Progenitor cell of endocrine pancreas (in vitro differentiated cells): ENCODE measurements around the gene TBX18. TPM values are rescaled to one million over a fixed set of nuclear protein-coding genes. Genes with fewer than 3 reads are reported as not detected.
A peak's percentile ranks its signal among the peaks of the same experiment; 100 is the strongest.

Experiments used
- DNase-seq: peaks from one replicate; pipeline ENCODE4 v3.0.0; 2021; ENCODE audit warnings: low spot score; ENCODE audit not compliant: unreplicated experiment
- H3K27ac Mint-ChIP-seq: 2 replicates; pipeline ENCODE4 v1.8.0; 2021; ENCODE audit warnings: mild to moderate bottlenecking, moderate library complexity, mixed read lengths
- H3K27me3 Mint-ChIP-seq: 2 replicates; pipeline ENCODE4 v1.8.0; 2021; ENCODE audit warnings: mixed read lengths
- H3K36me3 Mint-ChIP-seq: 2 replicates; pipeline ENCODE4 v1.8.0; 2022; ENCODE audit warnings: mixed read lengths; ENCODE audit not compliant: insufficient read depth
- H3K4me1 Mint-ChIP-seq: 2 replicates; pipeline ENCODE4 v1.8.0; 2021; ENCODE audit warnings: low read depth, mixed read lengths
- H3K4me3 Mint-ChIP-seq: 2 replicates; pipeline ENCODE4 v1.8.0; 2021; ENCODE audit warnings: low read depth, mild to moderate bottlenecking, moderate library complexity, mixed read lengths
- H3K9me3 Mint-ChIP-seq: 2 replicates; pipeline ENCODE4 v1.8.0; 2021; ENCODE audit warnings: low read depth, mixed read lengths
- total RNA-seq: library from RNA; stranded (reverse); gene quantifications from 2 replicates; pipeline ENCODE4 v1.2.1, GENCODE V29; 2021
- TF ChIP-seq, protein P1 (sequence below): fragments of 200-600 bp; sonication (generic); IDR thresholded peaks from one replicate; pipeline ENCODE4 v1.5.0; 2021; ENCODE audit warnings: antibody characterized with exemption, mild to moderate bottlenecking; ENCODE audit not compliant: unreplicated experiment

Gene TBX18
- total RNA-seq, 1 donor from 2014 or later, result 1.3 TPM

DNA sequence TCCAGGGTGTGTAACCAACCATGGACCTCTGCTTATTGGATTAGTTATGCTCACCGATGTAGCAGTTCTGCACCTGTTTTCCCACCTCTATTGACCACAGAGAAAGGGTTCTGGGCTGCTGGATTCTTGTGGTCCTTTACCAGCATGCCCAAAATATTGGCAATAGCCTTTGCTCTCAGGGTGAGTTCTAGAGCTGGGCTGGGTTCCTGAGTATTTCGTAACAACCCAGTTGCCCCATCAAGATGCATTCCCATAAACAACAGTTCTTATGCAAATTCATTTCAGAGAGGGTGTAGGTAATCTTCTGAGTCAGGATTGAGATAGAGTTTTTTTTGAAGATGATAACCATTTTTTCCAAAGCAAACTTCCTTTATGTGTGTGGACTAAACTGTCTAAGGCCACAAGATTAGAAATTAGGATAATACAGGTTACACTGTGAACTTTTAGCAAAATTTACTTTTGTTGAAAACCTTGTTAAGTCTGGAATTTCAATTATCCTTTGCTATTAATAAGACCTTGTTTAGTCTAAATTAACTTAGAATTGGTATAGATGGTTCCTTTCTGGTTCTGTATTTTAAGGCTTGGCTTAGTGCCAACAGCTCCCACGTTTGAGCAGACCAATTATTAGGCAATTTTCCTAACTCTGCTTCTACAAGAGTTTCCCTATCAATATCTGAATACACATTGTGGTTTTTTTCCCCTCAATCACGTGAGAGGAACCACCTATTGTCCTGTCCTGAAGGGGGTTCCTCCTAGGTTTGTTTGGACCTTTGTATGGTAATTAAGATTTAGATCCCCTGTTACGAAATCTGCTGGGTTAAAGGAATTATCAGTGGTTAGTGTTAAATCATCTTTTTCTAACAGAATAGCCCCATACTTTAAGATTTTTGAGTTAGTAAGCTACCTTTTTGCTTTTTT lies 46.1 kb downstream of the TBX18 start:
- Mint-ChIP-seq H3K36me3 (no peaks in the 10 kb centered on the region), H3K9me3 (no peaks in the 10 kb centered on the region), H3K4me3 (no peak overlapping the region), H3K27ac (no peak overlapping the region), H3K4me1 (no peaks in the 10 kb centered on the region), H3K27me3 (no peaks in the 10 kb centered on the region)
- TF ChIP-seq, protein P1, sequence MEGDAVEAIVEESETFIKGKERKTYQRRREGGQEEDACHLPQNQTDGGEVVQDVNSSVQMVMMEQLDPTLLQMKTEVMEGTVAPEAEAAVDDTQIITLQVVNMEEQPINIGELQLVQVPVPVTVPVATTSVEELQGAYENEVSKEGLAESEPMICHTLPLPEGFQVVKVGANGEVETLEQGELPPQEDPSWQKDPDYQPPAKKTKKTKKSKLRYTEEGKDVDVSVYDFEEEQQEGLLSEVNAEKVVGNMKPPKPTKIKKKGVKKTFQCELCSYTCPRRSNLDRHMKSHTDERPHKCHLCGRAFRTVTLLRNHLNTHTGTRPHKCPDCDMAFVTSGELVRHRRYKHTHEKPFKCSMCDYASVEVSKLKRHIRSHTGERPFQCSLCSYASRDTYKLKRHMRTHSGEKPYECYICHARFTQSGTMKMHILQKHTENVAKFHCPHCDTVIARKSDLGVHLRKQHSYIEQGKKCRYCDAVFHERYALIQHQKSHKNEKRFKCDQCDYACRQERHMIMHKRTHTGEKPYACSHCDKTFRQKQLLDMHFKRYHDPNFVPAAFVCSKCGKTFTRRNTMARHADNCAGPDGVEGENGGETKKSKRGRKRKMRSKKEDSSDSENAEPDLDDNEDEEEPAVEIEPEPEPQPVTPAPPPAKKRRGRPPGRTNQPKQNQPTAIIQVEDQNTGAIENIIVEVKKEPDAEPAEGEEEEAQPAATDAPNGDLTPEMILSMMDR, result no peak
- DNase-seq, result no peak

DNA sequence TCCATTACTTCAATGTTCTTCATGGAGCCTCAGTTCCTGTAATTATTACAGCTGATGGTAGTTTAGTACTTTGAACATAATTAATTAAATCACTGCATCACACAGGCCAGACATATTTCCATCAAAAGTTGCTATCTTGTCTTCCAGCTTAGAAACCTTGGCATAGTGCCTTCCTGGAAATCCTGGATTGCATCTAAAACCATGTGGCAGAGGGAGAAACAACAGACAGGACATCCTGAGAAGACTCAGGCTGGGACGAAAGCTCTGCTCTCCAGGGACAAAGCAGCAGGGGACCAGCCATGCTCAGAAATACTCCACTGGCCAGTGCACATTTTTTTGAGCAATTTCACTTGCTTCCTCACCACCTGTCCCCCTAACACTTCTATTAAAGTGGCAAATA lies 55.3 kb downstream of the TBX18 start:
- TF ChIP-seq, protein P1, result no peak
- Mint-ChIP-seq H3K36me3 (no peaks in the 10 kb centered on the region), H3K4me3 (no peak overlapping the region), H3K27me3 (no peaks in the 10 kb centered on the region), H3K4me1 (no peaks in the 10 kb centered on the region), H3K27ac (no peak overlapping the region), H3K9me3 (no peaks in the 10 kb centered on the region)
- no peak for DNase-seq

DNA sequence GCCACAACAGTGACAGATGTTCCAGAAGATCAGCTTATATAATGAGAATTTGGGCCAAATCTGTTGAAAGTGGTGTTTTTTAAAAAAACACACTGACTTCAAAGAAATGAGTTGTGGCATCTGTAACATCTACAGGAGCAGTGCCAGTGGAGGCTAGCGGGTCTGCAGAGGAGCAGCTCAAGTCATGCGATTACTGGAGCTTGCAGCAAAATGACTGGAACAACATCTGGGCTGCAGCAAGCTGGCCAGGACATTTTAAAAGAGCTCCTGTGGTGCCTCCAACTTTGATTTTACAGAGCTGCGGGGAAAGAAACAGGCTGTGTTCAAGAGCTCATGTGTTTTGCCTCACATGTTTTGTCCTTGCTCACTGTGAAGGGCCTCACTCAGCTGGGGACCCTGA lies 57.2 kb downstream of the TBX18 start:
- no peaks in the 10 kb centered on the region for H3K4me1 Mint-ChIP-seq
- H3K9me3 Mint-ChIP-seq, result no peaks in the 10 kb centered on the region
- no peaks in the 10 kb centered on the region for H3K27me3 Mint-ChIP-seq
- no peaks in the 10 kb centered on the region for H3K36me3 Mint-ChIP-seq
- no peak overlapping the region for H3K27ac Mint-ChIP-seq
- no peak overlapping the region for H3K4me3 Mint-ChIP-seq
- DNase-seq, result no peak
- TF ChIP-seq, protein P1, result no peak

DNA sequence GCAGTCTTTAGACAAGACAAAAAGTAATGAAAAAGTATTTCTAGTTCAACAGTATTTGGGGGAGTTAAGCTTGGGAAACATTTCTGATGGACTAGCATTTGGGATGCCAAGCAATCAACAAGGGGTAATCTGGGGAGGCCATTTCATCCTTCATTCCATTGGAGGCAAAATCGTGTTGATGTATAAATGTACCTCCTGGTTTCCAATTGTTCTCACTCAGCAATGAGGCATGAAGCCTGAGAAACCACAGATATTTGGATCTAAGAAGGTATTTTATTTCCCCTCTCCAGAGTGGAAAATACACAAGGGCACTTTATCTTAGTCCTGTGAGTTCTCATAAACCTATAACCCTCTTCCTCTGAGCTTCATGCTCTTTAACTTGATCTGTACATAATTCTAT lies 68.2 kb downstream of the TBX18 start:
- Mint-ChIP-seq H3K9me3 (peaks cover 3% of the 10 kb centered on the region), H3K27ac (no peak overlapping the region)

DNA sequence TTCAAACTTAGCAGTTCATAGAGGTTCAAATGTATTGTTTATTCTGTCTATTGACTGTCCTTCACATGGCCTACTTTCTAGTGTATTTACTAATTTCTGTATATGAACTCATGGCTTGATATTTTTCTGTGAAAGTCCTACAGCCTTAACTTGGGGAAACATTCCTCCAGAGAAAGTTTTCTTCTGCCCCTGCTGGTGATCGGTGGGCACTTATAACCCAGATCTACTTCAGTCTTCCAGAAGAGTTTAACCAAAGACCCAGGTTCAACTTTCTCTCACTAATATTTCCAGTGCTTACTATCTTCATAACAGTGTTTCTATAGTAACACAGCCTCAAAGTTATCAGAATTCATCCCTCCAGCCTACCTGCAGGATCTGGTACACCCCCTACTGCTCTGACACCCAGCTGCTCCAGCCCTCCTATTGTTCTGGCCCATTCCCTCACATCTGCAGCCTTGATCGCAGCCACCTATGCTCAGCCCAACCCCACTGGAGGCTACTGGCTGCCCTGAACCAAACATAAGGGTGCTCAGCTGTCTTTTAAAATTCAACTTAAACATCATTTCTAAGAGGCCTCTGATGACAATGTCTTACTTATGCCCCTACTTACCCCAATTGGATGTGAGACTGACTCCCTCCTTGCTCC lies 72.3 kb downstream of the TBX18 start:
- peaks cover 2% of the 10 kb centered on the region for H3K27me3 Mint-ChIP-seq
- no peaks in the 10 kb centered on the region for H3K36me3 Mint-ChIP-seq
- TF ChIP-seq, protein P1, result peak; percentile 22
- no peak overlapping the region for H3K4me3 Mint-ChIP-seq
- H3K9me3 Mint-ChIP-seq, result no peaks in the 10 kb centered on the region
- H3K27ac Mint-ChIP-seq, result no peak overlapping the region
- no peak for DNase-seq
- H3K4me1 Mint-ChIP-seq, result peaks cover 2% of the 10 kb centered on the region

More for the DNA sequence above, 68.2 kb downstream of the TBX18 start:
- Mint-ChIP-seq H3K4me1 (no peaks in the 10 kb centered on the region), H3K36me3 (no peaks in the 10 kb centered on the region), H3K27me3 (no peaks in the 10 kb centered on the region), H3K4me3 (no peak overlapping the region)
- DNase-seq, result no peak
- TF ChIP-seq, protein P1, result no peak
